ENCODE measurements around the gene CDCA4.
A peak's percentile ranks its signal among the peaks of the same experiment; 100 is the strongest.

CDCA4 gene

DNA sequence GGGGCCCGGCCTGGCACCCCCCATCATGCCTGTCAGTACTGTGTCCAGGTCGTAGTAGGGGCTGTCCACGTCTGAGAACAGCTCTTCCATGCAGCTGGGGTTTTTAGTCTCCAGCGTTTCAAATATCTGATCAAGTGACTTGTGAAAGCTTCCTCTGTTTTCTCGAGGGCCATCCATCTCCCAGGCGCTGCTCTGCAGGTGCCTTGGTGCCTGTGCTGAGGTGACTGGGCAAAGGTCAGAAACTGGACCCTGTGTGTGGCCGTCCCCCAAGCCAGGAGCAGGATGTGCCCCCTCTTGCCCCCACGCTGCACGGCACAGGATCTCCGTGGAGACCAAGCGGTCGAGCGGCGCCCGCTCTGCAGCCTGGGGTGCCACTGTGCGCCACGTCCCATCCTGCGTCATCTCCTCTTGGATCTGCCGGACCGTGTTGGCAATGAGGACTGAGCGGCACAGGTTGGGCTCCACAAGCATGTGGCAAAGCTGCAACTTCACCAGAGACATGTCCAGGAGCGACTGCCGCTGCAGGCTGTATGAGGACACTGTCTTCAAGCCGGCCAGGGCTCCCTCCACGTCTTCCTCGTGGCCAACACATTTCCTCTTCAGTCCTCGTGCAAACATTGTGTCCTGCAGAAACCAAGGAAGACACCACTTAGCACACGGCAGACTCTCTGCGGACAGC lies 9.4 kb downstream of the CDCA4 start:
- DNase-seq, result no peak

DNA sequence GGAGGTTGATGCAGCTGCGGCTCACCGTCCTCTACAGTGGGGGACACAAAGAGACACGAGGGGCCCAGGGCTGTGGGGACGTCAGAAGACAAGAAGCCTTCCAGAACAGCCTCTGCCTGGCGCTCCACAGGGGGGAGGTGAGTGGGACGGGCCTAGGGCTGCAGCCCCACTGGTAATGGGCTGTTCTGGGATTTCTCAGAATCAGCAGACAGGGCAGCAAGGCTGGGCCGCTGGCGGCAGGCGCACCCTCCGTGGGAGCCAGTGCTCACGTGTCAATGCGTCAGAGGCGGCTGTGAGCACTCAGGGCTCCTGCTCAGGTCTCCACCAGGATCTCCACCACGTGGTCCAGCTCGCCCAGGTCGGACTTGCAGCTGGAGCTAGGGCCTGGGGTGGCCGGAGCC lies 10.0 kb downstream of the CDCA4 start:
- DNase-seq, result no peak

DNA sequence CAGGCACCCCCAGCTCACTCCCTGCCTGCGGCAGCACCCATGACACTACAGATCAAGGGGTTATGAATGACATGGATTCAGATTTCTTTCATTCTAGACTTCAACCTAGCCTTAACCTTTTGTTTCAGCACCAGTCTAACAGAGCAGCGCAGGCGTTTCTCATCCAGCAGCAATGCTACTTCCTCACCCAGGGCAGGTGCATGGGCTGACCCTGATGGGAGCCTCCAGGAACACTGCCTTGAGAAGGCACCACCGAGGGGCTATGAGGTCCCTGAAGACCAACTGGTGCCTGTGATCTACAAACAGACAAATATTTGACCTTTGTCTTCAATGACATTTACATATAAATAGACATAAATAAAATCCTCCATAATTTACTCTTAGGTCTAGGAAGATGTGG lies 10.8 kb downstream of the CDCA4 start:
- no peak for DNase-seq

DNA sequence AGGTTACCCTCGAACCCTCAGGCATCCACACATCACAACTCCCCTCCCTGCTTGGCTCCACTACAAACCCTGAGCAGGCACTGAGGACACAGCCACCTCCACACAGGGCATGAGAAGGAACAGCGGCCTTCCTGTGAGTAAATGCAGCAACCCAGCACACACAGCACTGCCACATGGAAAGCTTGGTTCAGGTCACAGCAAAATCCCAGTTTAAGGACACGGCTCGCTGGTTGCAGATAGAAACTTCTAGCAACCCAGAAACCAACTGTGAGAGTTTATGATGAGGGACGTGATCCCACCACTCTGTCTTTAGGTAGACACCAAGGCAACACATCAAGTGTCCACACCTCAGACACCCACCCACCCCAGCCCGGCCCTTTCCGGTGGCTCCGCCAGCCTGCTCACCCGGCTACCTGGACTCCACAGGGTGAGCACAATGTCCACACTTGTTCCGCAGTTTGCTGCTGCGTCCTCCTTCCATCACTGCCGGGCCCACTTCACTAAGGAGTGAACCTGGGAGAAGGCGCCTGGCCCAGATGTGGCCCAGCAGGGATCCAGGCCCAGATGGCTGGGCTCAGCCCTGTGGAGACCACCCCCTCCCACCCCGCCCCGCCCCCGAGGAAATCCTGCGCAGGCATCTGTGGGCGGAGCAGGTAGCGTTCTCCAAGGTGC lies 13.2 kb downstream of the CDCA4 start:
- no peak for DNase-seq

DNA sequence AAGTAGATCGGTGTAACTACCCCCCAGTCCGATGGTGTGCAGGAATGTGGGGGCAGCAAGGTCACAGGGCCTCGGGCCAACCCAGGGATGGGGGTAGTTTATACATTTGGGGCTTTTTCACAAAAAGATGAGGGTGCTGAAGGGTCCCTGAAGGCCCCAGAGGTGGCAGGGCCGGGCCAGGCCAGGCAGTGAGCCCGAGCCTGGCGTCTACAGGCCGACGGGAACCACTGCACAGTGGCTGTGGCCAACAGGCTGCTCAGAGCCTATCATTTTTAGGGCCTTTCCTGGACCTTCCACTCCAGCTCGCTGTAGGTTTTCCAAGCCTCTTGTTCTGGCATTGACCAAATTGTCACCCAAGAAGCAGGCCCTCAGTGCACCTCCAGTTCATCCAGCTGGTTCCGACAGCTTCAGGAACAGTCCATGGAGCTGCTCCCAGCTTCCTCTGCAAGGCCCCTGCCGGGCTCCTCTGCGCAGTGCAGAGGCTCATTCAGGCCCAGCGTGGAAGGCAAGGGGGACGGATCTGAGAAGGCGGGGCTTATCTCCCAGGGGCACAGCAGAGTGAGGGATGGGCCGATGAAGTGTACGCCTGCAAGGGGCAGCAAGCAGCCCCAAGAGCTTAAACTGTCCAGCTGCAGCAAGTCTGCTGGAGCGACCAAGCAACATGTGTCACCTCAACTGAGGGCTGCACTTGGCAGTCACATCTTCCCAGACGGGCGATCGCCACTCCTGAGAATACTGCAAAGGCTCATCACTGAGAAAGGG lies 13.9 kb downstream of the CDCA4 start:
- no peak for DNase-seq

DNA sequence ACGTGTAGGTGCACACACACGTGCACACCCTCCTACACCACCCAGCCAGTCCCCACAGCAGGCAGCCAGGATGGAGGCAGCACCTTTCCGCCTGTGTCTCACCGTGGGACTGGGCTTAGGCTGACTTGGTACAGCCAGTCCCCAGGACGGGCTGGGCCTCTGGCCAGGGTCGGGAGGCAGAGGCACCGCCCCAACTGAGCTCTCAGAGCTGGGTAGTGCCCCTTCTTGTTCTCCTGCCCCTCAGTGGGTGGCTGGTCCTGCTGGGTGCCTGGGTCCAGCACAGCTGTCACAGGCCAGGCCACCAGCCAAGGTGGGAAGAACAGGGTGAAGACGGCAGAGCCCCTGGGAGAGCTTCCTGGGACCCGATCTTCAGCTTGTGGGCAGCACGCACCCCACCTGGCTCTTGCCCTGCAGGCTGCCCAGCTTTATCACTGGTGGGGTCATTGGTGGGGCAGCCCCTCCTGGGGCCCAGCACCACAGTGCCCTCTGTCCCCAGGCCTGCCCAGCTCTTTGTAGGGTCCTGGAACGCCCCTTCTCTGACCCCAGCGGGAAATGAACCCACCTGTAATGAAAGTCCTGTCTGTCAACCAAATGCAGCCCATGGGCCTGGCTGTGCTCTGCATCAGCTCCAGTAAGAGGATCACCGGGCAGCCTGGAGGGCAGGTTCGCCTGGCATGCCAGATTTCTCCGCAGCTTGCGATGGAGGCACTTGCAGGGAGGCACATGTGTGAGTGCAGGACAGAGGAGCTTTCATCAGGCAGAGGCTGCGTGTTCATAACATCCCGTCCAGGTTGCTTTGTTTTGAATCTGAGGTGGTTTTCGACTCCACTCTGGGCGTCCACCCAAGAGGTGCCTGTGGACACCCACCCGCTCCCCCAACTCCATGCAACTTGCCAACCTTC lies 14.7 kb downstream of the CDCA4 start:
- DNase-seq, result no peak

DNA sequence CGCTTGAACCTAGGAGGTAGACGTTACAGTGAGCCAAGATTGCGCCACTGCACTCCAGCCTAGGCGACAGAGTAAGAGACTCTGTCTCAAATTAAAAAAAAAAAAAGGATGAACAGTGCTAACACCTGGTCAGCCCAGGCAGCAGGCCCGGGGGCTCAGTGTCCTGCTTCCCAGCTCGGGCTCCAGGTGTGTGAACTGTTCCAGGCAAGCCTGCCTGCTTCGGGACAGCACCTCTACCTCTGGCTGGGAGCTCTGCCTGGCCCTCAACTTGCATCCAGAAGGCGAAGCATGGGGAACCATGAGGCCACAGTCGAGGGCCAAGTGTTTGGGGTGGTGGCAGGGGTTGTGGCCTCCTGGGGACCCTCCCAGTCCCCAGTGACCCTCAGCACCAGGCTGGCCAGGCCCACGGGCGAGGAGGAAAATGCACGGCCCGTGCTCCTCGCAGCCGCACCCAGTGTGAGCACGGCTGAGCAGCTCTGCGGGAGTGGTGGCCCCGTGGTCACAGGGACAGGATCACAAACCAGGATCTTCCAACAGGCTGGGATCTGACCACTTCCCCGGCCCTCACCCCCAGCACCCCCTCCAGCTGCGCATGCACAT lies 15.5 kb downstream of the CDCA4 start:
- DNase-seq, result no peak

- no peak for DNase-seq
These were observed 21.5 kb downstream of the CDCA4 start for GRCh38 chr14:104999361-104999760.

DNA sequence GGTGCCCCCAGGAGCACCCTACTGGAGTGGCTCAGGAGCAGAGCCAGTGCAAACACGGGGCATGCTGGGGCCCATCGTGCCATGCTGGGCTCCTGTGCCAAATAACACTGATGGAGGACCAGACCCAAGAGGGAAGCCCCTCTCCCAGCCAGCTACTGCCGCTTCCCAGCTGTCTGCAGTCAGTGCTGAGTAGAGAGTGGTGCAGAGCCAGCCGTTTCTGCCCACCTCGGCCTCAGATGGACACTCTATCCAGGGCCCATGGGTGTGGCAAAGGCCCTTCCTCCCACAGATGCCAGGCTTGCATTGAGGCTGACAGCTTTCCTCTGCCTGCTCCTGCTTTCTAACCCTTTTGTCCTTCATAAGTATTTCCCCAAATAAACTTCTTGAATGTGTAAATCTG lies 22.1 kb downstream of the CDCA4 start:
- peak; percentile 11 for DNase-seq

GRCh38 chr14:104996483-104996882 lies 24.4 kb downstream of the CDCA4 start:
- no peak for DNase-seq

DNA sequence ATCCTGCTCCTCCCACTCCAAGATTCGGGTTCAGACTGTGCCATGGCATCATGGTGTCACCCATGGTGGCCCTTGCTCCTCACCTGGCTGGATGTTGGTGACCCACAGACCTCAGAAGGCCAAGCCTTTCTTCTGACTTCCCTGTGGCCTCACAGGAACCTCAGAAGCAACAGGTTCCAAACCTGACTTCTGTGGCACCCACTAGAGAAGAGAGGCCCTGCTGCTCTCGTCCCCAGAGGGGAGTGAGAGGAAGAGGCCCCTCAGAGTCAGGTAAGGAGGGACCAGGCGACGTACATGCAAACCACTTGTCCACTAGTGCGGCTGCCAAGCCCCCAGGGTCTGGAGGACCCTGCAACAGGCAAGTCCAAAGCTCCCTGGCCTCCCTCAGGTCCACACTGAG lies 24.9 kb downstream of the CDCA4 start:
- no peak for DNase-seq

DNA sequence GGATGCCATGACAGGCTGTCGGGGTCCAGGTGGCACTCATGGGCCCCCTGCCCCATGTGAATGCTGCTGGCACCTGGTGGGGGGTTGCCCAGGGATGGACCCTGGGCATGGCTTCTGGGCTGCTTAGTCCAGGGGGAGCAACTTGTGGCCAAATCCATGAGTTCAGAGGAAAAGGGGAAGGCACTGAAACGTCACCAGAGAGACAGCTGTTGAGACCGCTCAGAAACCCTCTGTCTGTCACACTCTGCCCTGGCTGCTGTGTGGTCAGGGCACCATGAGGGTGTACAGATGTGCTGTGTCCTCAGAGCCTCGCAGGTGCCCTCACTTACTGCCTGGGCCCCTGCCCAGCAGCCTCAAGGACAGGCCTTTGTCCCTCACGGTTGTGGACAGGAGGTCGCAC lies 25.9 kb downstream of the CDCA4 start:
- peak; percentile 35 for DNase-seq

- DNase-seq, result peak; percentile 74
These were observed 26.9 kb downstream of the CDCA4 start for GRCh38 chr14:104993808-104994591.

DNA sequence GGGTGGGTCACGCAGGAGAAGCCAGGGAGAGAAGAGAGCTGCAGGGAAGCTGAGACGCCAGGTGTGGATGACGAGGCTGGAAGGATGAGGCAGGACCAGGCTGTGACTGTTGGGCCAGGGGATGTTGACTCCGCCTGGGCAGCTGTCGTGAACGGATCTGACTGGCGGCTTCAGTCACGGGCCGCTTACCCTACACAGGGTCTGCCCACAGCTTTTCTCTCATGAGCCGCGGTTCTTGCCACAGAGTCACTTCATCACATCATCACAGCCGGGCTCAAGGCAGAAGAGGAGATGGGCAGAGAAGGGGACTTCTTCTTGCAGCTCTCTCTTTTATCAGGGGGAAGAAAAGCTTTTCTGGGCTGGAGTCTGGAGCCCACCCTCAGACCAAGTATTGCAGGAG lies 27.6 kb downstream of the CDCA4 start:
- DNase-seq, result peak; percentile 35

- no peak for DNase-seq
These were observed 28.4 kb downstream of the CDCA4 start for GRCh38 chr14:104992501-104992900.

GRCh38 chr14:104991896-104992230 lies 29.0 kb downstream of the CDCA4 start:
- no peak for DNase-seq

- DNase-seq, result no peak
These were observed 31.0 kb downstream of the CDCA4 start for GRCh38 chr14:104989951-104990303.

GRCh38 chr14:104989236-104989950 lies 31.5 kb downstream of the CDCA4 start:
- DNase-seq, result peak; percentile 24

- peak; percentile 21 for DNase-seq
These were observed 34.3 kb downstream of the CDCA4 start for GRCh38 chr14:104986487-104987164.

- peak; percentile 95 for DNase-seq
These were observed 35.0 kb downstream of the CDCA4 start, which contains the start of gene CLBA1 for GRCh38 chr14:104985675-104986486. Gene CLBA1, plus strand, starts transcription at chr14:104985788. Its CDS starts 644 bp downstream, at chr14:104986432.

Measured in right hindlimb (tissue), 1 donor.